GM18499 (cell line): ENCODE data around the gene FAM43A.
A peak's percentile ranks its signal among the peaks of the same experiment; 100 is the strongest.

ENCODE experiments used
- ATAC-seq: cut with Tn5 transposase; IDR thresholded peaks from one replicate; pipeline ENCODE4 v1.9.1; 2021; ENCODE audit warnings: moderate number of reproducible peaks; ENCODE audit not compliant: insufficient read depth, unreplicated experiment

FAM43A gene

GRCh38 chr3:194675081-194675640 lies 10.5 kb upstream of the FAM43A start:
- ATAC-seq, result no peak

GRCh38 chr3:194675680-194676079 lies 10.0 kb upstream of the FAM43A start:
- ATAC-seq, result no peak

GRCh38 chr3:194676471-194676870 lies 9.2 kb upstream of the FAM43A start:
- ATAC-seq, result no peak

GRCh38 chr3:194680888-194681615 lies 4.6 kb upstream of the FAM43A start:
- no peak for ATAC-seq

- no peak for ATAC-seq
These were observed 3.4 kb upstream of the FAM43A start for GRCh38 chr3:194682189-194682693.

GRCh38 chr3:194682694-194683310 lies 2.9 kb upstream of the FAM43A start:
- ATAC-seq, result no peak

GRCh38 chr3:194683380-194683779 lies 2.3 kb upstream of the FAM43A start:
- ATAC-seq, result no peak

GRCh38 chr3:194685065-194685717 lies 492 bp upstream of the FAM43A start:
- ATAC-seq, result no peak

- ATAC-seq, result no peak
These were observed 732 bp downstream of the FAM43A start for GRCh38 chr3:194686414-194686815.

- ATAC-seq, result no peak
These were observed 1.3 kb downstream of the FAM43A start for GRCh38 chr3:194686816-194687637.

GRCh38 chr3:194687638-194688199 lies 2.0 kb downstream of the FAM43A start:
- ATAC-seq, result no peak

- no peak for ATAC-seq
These were observed 2.6 kb downstream of the FAM43A start for GRCh38 chr3:194688200-194688740.

- no peak for ATAC-seq
These were observed 3.3 kb downstream of the FAM43A start for GRCh38 chr3:194688946-194689345.

- no peak for ATAC-seq
These were observed 3.8 kb downstream of the FAM43A start for GRCh38 chr3:194689493-194689944.

GRCh38 chr3:194690501-194691372 lies 5.1 kb downstream of the FAM43A start:
- ATAC-seq, result no peak

- peak; percentile 56 for ATAC-seq
These were observed 6.0 kb downstream of the FAM43A start for GRCh38 chr3:194691481-194692283.

GRCh38 chr3:194696702-194697101 lies 11.0 kb downstream of the FAM43A start:
- ATAC-seq, result no peak

- ATAC-seq, result no peak
These were observed 16.9 kb downstream of the FAM43A start for GRCh38 chr3:194702545-194702944.
